Measurements from ENCODE around the gene BIN1.

- TF ChIP-seq CTCF (conservative IDR thresholded peaks at IDR 0.05; ENCODE audit: low read depth, low read length) = no peak
- TF ChIP-seq EZH2 (IDR thresholded peaks at IDR 0.05; ENCODE audit: low read length, unreplicated experiment) = no peak
- TF ChIP-seq EZH2phosphoT487 (IDR thresholded peaks at IDR 0.05; ENCODE audit: borderline replicate concordance, low read length) = no peak
Measured at GRCh38 chr2:127081826-127082633, 24.9 kb downstream of the BIN1 start.
